NCI-H2227 (cell line): Measurements from ENCODE around the gene DEDD.

Experiments used
- DNase-seq: peaks from one replicate; lab custom pipeline; 2025; ENCODE audit not compliant: unreplicated experiment; lab: John Stamatoyannopoulos, UW

Gene DEDD

GRCh38 chr1:161077426-161077825 is 55.0 kb downstream of the DEDD start:
- no peak for DNase-seq

GRCh38 chr1:161076410-161076809 is 56.1 kb downstream of the DEDD start:
- DNase-seq: no peak

- DNase-seq: no peak
These were observed 57.6 kb downstream of the DEDD start for GRCh38 chr1:161074676-161075368.

- no peak for DNase-seq
These were observed 58.9 kb downstream of the DEDD start for GRCh38 chr1:161073474-161074121.

- DNase-seq: no peak
These were observed 59.6 kb downstream of the DEDD start for GRCh38 chr1:161072751-161073449.

GRCh38 chr1:161071886-161072371 is 60.5 kb downstream of the DEDD start:
- DNase-seq: no peak
